ENCODE measurements around the gene SLC9A8. TPM values are rescaled to one million over a fixed set of nuclear protein-coding genes. Genes with fewer than 3 reads are reported as not detected.
A peak's percentile ranks its signal among the peaks of the same experiment; 100 is the strongest.

SLC9A8 gene
- total RNA-seq, 4 donors from 2014 or later = 12.4 to 20.4 (median 15.1) TPM

DNA sequence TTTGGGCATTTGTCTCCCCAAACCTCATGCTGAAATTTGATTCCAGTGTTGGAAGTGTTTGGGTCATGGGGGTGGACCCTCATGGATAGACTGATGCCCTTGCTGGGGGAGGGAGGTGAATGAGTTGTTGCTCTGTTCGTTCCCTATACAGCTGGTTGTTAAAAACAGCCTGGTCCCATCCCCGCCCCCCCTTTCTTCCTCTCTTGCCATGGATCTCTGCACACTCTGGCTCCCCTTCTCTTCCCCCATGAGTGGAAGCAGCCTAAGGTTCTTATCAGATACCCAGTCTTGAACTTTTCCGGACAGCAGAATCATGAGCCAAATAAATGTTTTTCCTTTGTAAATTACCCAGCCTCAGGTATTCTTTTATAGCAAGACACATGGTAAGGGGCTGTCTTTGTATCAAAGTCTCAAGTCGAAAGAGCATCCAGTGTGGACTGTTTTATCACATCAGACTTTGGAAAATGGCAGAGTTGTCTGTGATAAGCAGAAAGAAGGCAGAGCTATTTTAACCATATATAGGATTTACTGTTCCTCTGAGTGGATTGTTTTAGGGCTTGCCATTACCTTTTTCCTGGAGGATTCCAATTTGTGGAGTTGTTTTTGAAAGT, 31.2 kb downstream of the SLC9A8 start:
- H3K4me3 ChIP-seq = no peak overlapping the region
- TF ChIP-seq POLR2A (IDR thresholded peaks at IDR 0.05) = no peak
- TF ChIP-seq, protein P1, sequence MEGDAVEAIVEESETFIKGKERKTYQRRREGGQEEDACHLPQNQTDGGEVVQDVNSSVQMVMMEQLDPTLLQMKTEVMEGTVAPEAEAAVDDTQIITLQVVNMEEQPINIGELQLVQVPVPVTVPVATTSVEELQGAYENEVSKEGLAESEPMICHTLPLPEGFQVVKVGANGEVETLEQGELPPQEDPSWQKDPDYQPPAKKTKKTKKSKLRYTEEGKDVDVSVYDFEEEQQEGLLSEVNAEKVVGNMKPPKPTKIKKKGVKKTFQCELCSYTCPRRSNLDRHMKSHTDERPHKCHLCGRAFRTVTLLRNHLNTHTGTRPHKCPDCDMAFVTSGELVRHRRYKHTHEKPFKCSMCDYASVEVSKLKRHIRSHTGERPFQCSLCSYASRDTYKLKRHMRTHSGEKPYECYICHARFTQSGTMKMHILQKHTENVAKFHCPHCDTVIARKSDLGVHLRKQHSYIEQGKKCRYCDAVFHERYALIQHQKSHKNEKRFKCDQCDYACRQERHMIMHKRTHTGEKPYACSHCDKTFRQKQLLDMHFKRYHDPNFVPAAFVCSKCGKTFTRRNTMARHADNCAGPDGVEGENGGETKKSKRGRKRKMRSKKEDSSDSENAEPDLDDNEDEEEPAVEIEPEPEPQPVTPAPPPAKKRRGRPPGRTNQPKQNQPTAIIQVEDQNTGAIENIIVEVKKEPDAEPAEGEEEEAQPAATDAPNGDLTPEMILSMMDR (IDR thresholded peaks at IDR 0.05 in 4 of 5, conservative IDR thresholded peaks at IDR 0.05 in 1 of 5) = no peak
- intact Hi-C loops (cut with DNase I; ENCODE audit: low total_unique reads) (loop anchor here (10.0 kb wide), 1 partner anchor 299 kb away; no protein-coding TSS in a partner anchor), in situ Hi-C loops (cut with MboI; ENCODE audit: low sequenced_read_pairs in 4 of 4) (loop anchor here (5.0 to 10.0 kb wide), 3 partner anchors 229 to 299 kb away; no protein-coding TSS in a partner anchor)
- DNase-seq = no peak
- H3K4me1 ChIP-seq = peaks cover 7 to 14% of the 10 kb centered on the region in 2 donors
- peak overlapping the region in 2 of 4 donors; percentile 32 to 37 for H3K27ac ChIP-seq
- H3K9me3 ChIP-seq = no peaks in the 10 kb centered on the region
- no peak for ATAC-seq
- H3K36me3 ChIP-seq = peaks cover 0 to 15% of the 10 kb centered on the region in 2 donors
- H3K27me3 ChIP-seq = no peaks in the 10 kb centered on the region

DNA sequence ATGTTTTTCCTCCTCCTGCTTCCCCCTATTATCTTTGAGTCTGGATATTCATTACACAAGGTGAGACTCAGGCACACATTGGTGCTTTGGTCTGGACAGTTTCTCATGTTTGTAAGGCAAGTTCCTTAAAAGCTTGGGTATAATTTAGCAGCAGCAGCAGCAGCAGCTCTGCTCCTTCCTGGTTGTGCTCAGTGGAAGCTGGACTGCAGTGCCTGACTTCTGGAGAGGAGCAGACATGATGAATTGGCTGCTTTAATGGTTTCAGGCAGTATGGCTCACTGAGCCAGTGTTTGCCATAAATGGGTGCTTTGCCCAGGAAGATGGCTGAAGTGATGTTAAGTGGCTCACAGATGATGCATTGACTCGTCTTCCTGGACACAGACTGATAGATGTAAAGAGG, 32.4 kb downstream of the SLC9A8 start:
- intact Hi-C loops (cut with DNase I; ENCODE audit: low total_unique reads) = loop anchor here (10.0 kb wide), 1 partner anchor 300 kb away; no protein-coding TSS in a partner anchor
- Histone ChIP-seq H3K27ac (no peak overlapping the region), H3K36me3 (peaks cover 0 to 25% of the 10 kb centered on the region in 2 donors), H3K4me3 (no peak overlapping the region), H3K9me3 (no peaks in the 10 kb centered on the region), H3K4me1 (peaks cover 7 to 14% of the 10 kb centered on the region in 2 donors), H3K27me3 (no peaks in the 10 kb centered on the region)
- ATAC-seq (no peak), DNase-seq (no peak)
- TF ChIP-seq, protein P1 (IDR thresholded peaks at IDR 0.05 in 4 of 5, conservative IDR thresholded peaks at IDR 0.05 in 1 of 5) = no peak
- TF ChIP-seq POLR2A (IDR thresholded peaks at IDR 0.05) = no peak
- in situ Hi-C loops (cut with MboI; ENCODE audit: low sequenced_read_pairs in 4 of 4) = loop anchor here in 3 of 4 donors (5.0 to 10.0 kb wide), 3 partner anchors 230 to 300 kb away; no protein-coding TSS in a partner anchor

DNA sequence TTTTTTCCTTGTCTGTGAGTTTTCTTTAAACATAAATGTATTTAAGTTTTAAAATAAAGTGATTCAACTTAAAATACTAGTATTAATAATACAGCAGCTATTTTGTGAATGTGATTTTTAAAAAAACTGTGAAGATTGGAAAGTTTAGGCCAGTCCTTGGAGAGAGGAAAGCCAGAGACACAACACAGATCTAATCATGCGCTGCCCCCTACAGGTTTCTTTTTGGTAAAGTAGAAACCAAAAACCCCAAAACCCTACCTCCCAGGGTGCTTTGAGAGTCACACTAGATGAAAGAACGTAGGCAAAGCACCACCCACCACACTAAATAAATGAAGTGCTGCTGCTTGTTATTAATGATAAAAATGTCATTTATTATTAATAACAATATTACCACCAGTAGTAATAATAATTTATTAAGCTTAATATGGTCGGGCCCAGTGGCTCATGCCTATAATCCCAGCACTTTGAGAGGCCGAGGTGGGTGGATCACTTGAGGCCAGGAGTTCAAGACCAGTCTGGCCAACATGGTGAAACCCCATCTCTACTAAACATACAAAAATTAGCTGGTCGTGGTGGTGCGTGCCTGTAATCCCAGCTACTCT, 33.7 kb downstream of the SLC9A8 start:
- Histone ChIP-seq H3K36me3 (peaks cover 0 to 25% of the 10 kb centered on the region in 2 donors), H3K27ac (no peak overlapping the region), H3K4me3 (no peak overlapping the region), H3K9me3 (no peaks in the 10 kb centered on the region), H3K4me1 (peaks cover 18 to 24% of the 10 kb centered on the region in 2 donors), H3K27me3 (no peaks in the 10 kb centered on the region)
- DNase-seq = no peak
- in situ Hi-C loops (cut with MboI; ENCODE audit: low sequenced_read_pairs in 4 of 4) (loop anchor here in 3 of 4 donors (5.0 to 10.0 kb wide), 3 partner anchors 232 to 302 kb away; no protein-coding TSS in a partner anchor), intact Hi-C loops (cut with DNase I; ENCODE audit: low total_unique reads) (loop anchor here (1.0 to 10.0 kb wide), 2 partner anchors 235 to 302 kb away; no protein-coding TSS in a partner anchor)
- no peak for TF ChIP-seq POLR2A (IDR thresholded peaks at IDR 0.05)
- TF ChIP-seq, protein P1 (IDR thresholded peaks at IDR 0.05 in 4 of 5, conservative IDR thresholded peaks at IDR 0.05 in 1 of 5) = peak; percentile 58 to 73 (median 68)
- peak; percentile 55 to 80 for ATAC-seq

DNA sequence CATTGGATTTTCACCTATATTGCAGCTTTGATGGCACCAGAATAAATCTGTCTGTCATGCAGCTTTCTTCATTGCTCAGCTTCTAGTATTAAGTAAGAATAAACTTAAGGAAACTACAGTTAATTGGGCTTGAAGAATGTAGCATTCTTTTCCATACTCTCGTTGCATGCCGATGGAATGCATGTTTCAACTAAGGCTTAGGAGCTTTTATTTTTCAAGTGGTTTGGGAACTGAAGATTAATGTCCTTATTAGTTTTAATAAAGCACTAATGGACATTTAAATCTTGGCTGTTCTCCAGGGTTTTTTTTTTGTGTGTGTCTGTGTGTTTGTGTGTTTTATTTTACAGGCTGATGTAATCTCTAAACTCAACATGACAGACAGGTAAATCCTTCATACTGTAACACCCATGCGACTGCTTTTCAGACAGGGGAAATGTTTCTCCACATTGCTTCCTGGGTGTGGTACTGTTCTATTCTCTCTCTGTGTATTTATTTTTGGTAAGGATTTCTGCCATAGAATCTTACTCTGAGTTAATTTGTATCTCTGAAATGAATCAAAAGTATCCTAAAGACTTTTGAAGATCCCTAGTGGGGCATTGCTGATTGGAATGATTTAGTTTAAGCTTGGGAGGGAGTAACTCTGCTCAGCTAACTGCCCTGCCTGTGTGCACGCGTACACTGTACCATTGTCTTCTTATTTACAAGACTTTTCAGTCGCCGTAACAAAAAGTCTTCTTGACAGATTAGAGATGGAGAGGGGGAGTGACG, 38.0 kb downstream of the SLC9A8 start:
- in situ Hi-C loops (cut with MboI; ENCODE audit: low sequenced_read_pairs in 4 of 4) = loop anchor here in 1 of 4 donors (25.0 kb wide), 1 partner anchor 513 kb away; no protein-coding TSS in a partner anchor
- H3K27ac ChIP-seq = peak overlapping the region; percentile 63 to 81 (median 78)

More for the DNA sequence above, 38.0 kb downstream of the SLC9A8 start:
- no peak for DNase-seq
- peaks cover 0 to 32% of the 10 kb centered on the region in 2 donors for H3K36me3 ChIP-seq
- intact Hi-C loops (cut with DNase I; ENCODE audit: low total_unique reads) = no loop called here
- no peak for ATAC-seq
- TF ChIP-seq POLR2A (IDR thresholded peaks at IDR 0.05) = no peak
- TF ChIP-seq, protein P1 (IDR thresholded peaks at IDR 0.05 in 4 of 5, conservative IDR thresholded peaks at IDR 0.05 in 1 of 5) = no peak
- no peak overlapping the region for H3K4me3 ChIP-seq
- H3K4me1 ChIP-seq = peaks cover 28 to 34% of the 10 kb centered on the region in 2 donors
- no peaks in the 10 kb centered on the region for H3K9me3 ChIP-seq
- H3K27me3 ChIP-seq = no peaks in the 10 kb centered on the region

Measured in gastrocnemius medialis (tissue), 4 donors.